Tibial artery (tissue), 4 donors: ENCODE results near the gene IL1RAPL1.

Experiments used
- DNase-seq, 2 donors: peaks; one replicate each; pipeline ENCODE4 v3.0.0-alpha.2; 2019
- H3K27ac ChIP-seq, 2 donors: fragments of 200-600 bp; sonication (generic) in 1 of 2; 1 replicate in 1 of 2; 2 replicates in 1 of 2; pipeline ENCODE4 v1.5.1; 2018 to 2019; ENCODE audit warnings: mild to moderate bottlenecking in 1 of 2
- H3K27me3 ChIP-seq, 2 donors: fragments of 200-600 bp; sonication (generic) in 1 of 2; one replicate each; pipeline versions ENCODE4 v1.5.1 to v1.6.0; 2016 to 2019
- H3K36me3 ChIP-seq, 3 donors: fragments of 200-600 bp; sonication (generic) in 2 of 3; one replicate each; pipeline ENCODE4 v1.5.1; 2016 to 2019; ENCODE audit warnings: mild to moderate bottlenecking in 2 of 3
- H3K4me1 ChIP-seq, 4 donors: fragments of 200-600 bp; sonication (generic) in 2 of 4; 1 replicate in 3 of 4; 2 replicates in 1 of 4; pipeline ENCODE4 v1.5.1; 2016 to 2019
- H3K4me3 ChIP-seq, 2 donors: fragments of 200-600 bp; sonication (generic) in 1 of 2; 1 replicate in 1 of 2; 2 replicates in 1 of 2; pipeline ENCODE4 v1.5.1; 2018 to 2019; ENCODE audit warnings: mild to moderate bottlenecking in 2 of 2
- H3K9me3 ChIP-seq, 3 donors: fragments of 200-600 bp; sonication (generic) in 1 of 3; one replicate each; pipeline ENCODE4 v1.5.1; 2016 to 2019
- intact Hi-C: fragments of 100-400 bp; cut with DNase I; formaldehyde crosslinking; loops from one replicate; pipeline ENCODE4 v1.15.0; 2023; ENCODE audit warnings: low total_unique reads
- TF ChIP-seq, protein P1 (sequence below), 2 experiments: fragments of 200-600 bp in 1 of 2; fragments of 450-650 bp in 1 of 2; IDR thresholded peaks; one replicate each; pipeline ENCODE4 v1.5.1; 2017 to 2019; ENCODE audit warnings: antibody characterized with exemption in 2 of 2, mild to moderate bottlenecking in 1 of 2, moderate library complexity in 1 of 2

The IL1RAPL1 gene

DNA sequence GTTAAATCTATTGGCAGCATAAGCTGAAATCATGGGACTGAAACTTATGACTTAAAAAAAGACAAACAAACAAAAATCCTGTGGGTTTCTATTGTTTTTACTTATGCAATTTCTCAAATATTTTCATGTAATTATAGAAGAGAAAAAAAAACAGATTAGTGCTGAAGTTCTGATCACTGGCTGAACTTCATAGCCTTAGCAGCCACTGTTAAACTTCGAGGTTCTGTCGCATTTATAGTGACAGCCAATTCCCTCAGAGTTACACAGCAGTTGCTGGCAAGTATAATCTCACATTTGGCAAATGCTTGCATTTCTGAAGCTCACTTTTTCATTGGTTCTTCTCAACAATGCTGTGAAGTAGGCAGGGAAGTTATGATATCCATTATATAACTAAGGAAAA lies 879.2 kb downstream of the IL1RAPL1 start:
- no peaks in the 10 kb centered on the region for H3K27me3 ChIP-seq
- no peak overlapping the region for H3K4me3 ChIP-seq
- H3K4me1 ChIP-seq: no peaks in the 10 kb centered on the region
- intact Hi-C loops: no loop called here
- H3K9me3 ChIP-seq: no peaks in the 10 kb centered on the region
- no peak for DNase-seq
- H3K36me3 ChIP-seq: no peaks in the 10 kb centered on the region
- TF ChIP-seq, protein P1, sequence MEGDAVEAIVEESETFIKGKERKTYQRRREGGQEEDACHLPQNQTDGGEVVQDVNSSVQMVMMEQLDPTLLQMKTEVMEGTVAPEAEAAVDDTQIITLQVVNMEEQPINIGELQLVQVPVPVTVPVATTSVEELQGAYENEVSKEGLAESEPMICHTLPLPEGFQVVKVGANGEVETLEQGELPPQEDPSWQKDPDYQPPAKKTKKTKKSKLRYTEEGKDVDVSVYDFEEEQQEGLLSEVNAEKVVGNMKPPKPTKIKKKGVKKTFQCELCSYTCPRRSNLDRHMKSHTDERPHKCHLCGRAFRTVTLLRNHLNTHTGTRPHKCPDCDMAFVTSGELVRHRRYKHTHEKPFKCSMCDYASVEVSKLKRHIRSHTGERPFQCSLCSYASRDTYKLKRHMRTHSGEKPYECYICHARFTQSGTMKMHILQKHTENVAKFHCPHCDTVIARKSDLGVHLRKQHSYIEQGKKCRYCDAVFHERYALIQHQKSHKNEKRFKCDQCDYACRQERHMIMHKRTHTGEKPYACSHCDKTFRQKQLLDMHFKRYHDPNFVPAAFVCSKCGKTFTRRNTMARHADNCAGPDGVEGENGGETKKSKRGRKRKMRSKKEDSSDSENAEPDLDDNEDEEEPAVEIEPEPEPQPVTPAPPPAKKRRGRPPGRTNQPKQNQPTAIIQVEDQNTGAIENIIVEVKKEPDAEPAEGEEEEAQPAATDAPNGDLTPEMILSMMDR (IDR thresholded peaks at IDR 0.05): no peak
- no peak overlapping the region for H3K27ac ChIP-seq

GRCh38 chrX:29468911-29469494 lies 881.8 kb downstream of the IL1RAPL1 start:
- Histone ChIP-seq H3K36me3 (no peaks in the 10 kb centered on the region), H3K9me3 (no peaks in the 10 kb centered on the region), H3K27me3 (no peaks in the 10 kb centered on the region), H3K27ac (no peak overlapping the region), H3K4me1 (no peaks in the 10 kb centered on the region), H3K4me3 (no peak overlapping the region)
- DNase-seq: no peak
- intact Hi-C loops: no loop called here
- TF ChIP-seq, protein P1 (IDR thresholded peaks at IDR 0.05): no peak

- TF ChIP-seq, protein P1 (IDR thresholded peaks at IDR 0.05): no peak
- intact Hi-C loops: no loop called here
- no peak for DNase-seq
- Histone ChIP-seq H3K9me3 (no peaks in the 10 kb centered on the region), H3K36me3 (no peaks in the 10 kb centered on the region), H3K4me1 (no peaks in the 10 kb centered on the region), H3K4me3 (no peak overlapping the region), H3K27ac (no peak overlapping the region), H3K27me3 (no peaks in the 10 kb centered on the region)
Measured at GRCh38 chrX:29470030-29470429, 882.8 kb downstream of the IL1RAPL1 start.

DNA sequence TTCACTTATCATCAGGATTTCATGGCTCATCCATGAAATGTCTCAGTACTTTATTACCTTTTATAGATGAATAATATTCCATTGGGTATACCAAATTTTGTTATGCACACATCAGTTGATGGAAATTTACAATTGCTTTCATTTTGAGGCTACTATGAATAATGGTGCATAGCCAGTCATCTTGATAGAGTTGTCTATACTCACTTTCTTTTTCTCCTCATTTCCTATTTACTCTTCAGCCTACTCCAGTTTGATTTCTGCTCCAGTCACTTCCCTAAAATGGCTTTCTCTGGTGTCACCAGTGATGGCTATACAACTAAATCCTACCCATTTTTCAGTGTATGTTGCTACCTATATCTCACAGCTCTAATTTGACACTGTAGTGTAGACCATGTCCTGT lies 884.6 kb downstream of the IL1RAPL1 start:
- no peak for DNase-seq
- Histone ChIP-seq H3K4me3 (no peak overlapping the region), H3K4me1 (no peaks in the 10 kb centered on the region), H3K36me3 (no peaks in the 10 kb centered on the region), H3K27me3 (no peaks in the 10 kb centered on the region), H3K27ac (no peak overlapping the region), H3K9me3 (no peaks in the 10 kb centered on the region)
- intact Hi-C loops: no loop called here
- TF ChIP-seq, protein P1 (IDR thresholded peaks at IDR 0.05): no peak

GRCh38 chrX:29477878-29478277 lies 890.6 kb downstream of the IL1RAPL1 start:
- no peaks in the 10 kb centered on the region for H3K27me3 ChIP-seq
- no peaks in the 10 kb centered on the region for H3K36me3 ChIP-seq
- TF ChIP-seq, protein P1 (IDR thresholded peaks at IDR 0.05): no peak
- no peaks in the 10 kb centered on the region for H3K9me3 ChIP-seq
- H3K4me3 ChIP-seq: no peak overlapping the region
- intact Hi-C loops: no loop called here
- DNase-seq: no peak
- H3K27ac ChIP-seq: no peak overlapping the region
- H3K4me1 ChIP-seq: no peaks in the 10 kb centered on the region
